Pancreas (tissue), 10 donors: ENCODE data around the gene ARHGEF25. TPM values are rescaled to one million over a fixed set of nuclear protein-coding genes. Genes with fewer than 3 reads are reported as not detected.
"Not testable (repeated sequence)": the region's sequence is repeated elsewhere in the genome, so short reads cannot be mapped to it uniquely, and the experiment has no call there.

Experiments used
- ATAC-seq, 4 donors: fragments of 200-7000 bp; cut with Tn5 transposase; one replicate each; pipeline versions ENCODE4 v1.8.0 to v1.9.1; 2020; ENCODE audit warnings: mild to moderate bottlenecking in 4 of 4, moderate library complexity in 4 of 4
- DNase-seq, 6 donors: peaks; one replicate each; pipeline ENCODE4 v3.0.0-alpha.2; 2020
- FAIRE-seq: peaks from 2 replicates; lab custom pipeline; 2012; peaks lifted over from hg19 to GRCh38; lab: Jason Lieb, UNC
- H3K27ac ChIP-seq, 4 donors: fragments of 200-600 bp; sonication (generic); 1 replicate in 3 of 4; 2 replicates in 1 of 4; pipeline versions ENCODE4 v1.5.0 to v1.8.0; 2020
- H3K27me3 ChIP-seq, 4 donors: fragments of 200-600 bp; one replicate each; pipeline ENCODE4 v1.8.0; 2021
- H3K36me3 ChIP-seq, 3 donors: fragments of 200-600 bp; sonication (generic) in 1 of 3; one replicate each; pipeline versions ENCODE4 v1.5.0 to v1.8.0; 2020 to 2021
- H3K4me1 ChIP-seq, 3 donors: fragments of 200-600 bp; one replicate each; pipeline ENCODE4 v1.8.0; 2021
- H3K4me3 ChIP-seq, 4 donors: fragments of 200-600 bp; sonication (generic) in 2 of 4; one replicate each; pipeline versions ENCODE4 v1.5.0 to v1.8.0; 2020 to 2021
- H3K9me3 ChIP-seq, 4 donors: fragments of 200-600 bp; one replicate each; pipeline ENCODE4 v1.8.0; 2021
- WGBS, 2 donors: extraction: QIAGEN DNeasy Blood & Tissue Kit; methylation state at CpG; one replicate each; pipeline ENCODE4 v1.1.7; 2013; 5-methylcytosine and 5-hydroxymethylcytosine counted together
- intact Hi-C, 3 donors: fragments of 100-400 bp; cut with DNase I; formaldehyde crosslinking; loops; one replicate each; pipeline versions ENCODE4 v1.11.1 to v1.14.2; 2022
- polyA plus RNA-seq, 2 donors: library from polyadenylated mRNA; stranded (reverse); fragments of 200-250 nt; gene quantifications; one replicate each; pipeline ENCODE4 v1.2.3, GENCODE V29; 2013
- total RNA-seq, 6 donors: library from RNA; stranded (reverse); fragmentation: NEBNext Ultra II Directional in 4 of 6; extraction: Animal tissue kit (Norgen Biotek cat#: 25700) in 4 of 6; gene quantifications; one replicate each; pipeline versions ENCODE4 v1.2.1 to v1.2.4, GENCODE V29; 2021 to 2023
- TF ChIP-seq, protein P1 (sequence below), 4 donors: fragments of 200-600 bp; sonication (generic) in 3 of 4; IDR thresholded peaks; one replicate each; pipeline versions ENCODE4 v1.5.0 to v1.8.0; 2021; ENCODE audit warnings: antibody characterized with exemption in 4 of 4
- donor health status: healthy with polysubstance abuse.
- donor health status: DM: no; HTN: no; CAD: no; lungs with moderate emphysema.
- donor health status: DM: no; HTN: no; CAD: no.
- donor health status: control.
- donor health status: control.
- donor health status: Bipolar disorder and iron deficiency.
- donor health status: DM: yes; HTN: yes; CAD: no.
- donor health status: DM: no; HTN: no; CAD: no.
- donor health status: DM: no; HTN: no; CAD: no.
- donor health status: DM: yes; HTN: yes; CAD: no.

The ARHGEF25 gene
- total RNA-seq (1 to 10 TPM; 1.8 to 7.0 (median 3.3) TPM), polyA plus RNA-seq (10 to 100 TPM; 16.5 to 22.1 TPM)

DNA sequence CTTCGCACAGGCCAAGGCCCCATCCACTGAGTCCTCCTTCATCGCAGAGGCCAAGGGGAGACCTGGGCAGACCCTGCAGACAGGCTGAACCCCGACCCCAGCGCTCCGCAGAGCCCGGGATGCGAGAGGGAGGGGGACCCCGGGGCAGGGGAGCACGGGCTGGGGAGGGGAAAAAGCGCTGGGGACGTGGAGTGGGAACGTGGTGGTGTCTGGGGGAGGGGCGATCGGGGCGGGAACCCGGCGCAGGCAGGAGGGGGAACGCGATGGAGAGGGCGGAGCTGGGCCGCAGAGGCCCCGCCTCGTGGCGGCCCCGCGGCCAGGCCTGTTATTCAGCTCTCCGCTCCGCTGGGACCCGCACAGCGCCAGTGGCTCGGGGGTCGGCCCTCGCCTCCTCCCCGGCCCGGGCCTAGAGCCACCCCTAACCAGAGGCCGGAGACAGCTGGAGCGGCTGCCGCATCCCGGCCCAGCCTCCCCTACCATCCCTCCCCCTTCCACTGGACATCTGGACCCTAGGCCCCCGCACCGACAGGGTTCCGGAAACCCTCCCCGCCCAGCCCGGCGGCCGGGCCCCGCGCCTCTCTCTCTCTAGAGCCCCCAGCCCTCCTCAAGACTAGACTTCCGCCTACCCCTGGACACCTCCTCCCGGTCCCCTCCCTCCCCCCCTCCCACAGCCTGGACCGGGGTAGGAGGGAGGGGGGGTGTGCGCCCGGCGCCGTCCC is at the start of gene ARHGEF25:
TSS of gene ARHGEF25 (plus strand) at position 328 of the 719 bp plus-strand sequence. CDS start 460 bp downstream, outside the sequence.
- Histone ChIP-seq H3K4me1 (no peaks in the 10 kb centered on the region), H3K9me3 (no peaks in the 10 kb centered on the region), H3K4me3 (peak within 1 kb of the TSS; percentile 45 to 87 (median 64)), H3K36me3 (no peaks in the 10 kb centered on the region), H3K27me3 (no peaks in the 10 kb centered on the region), H3K27ac (no peak within 1 kb of the TSS)
- DNase-seq = peak; percentile 55 to 85 (median 67)
- TF ChIP-seq, protein P1, sequence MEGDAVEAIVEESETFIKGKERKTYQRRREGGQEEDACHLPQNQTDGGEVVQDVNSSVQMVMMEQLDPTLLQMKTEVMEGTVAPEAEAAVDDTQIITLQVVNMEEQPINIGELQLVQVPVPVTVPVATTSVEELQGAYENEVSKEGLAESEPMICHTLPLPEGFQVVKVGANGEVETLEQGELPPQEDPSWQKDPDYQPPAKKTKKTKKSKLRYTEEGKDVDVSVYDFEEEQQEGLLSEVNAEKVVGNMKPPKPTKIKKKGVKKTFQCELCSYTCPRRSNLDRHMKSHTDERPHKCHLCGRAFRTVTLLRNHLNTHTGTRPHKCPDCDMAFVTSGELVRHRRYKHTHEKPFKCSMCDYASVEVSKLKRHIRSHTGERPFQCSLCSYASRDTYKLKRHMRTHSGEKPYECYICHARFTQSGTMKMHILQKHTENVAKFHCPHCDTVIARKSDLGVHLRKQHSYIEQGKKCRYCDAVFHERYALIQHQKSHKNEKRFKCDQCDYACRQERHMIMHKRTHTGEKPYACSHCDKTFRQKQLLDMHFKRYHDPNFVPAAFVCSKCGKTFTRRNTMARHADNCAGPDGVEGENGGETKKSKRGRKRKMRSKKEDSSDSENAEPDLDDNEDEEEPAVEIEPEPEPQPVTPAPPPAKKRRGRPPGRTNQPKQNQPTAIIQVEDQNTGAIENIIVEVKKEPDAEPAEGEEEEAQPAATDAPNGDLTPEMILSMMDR (IDR thresholded peaks at IDR 0.05) = no peak
- 0 to 1% methylated on average over 22 to 55 of the region's 55 CpGs for WGBS, 2 donors
- intact Hi-C loops = no loop called here
- FAIRE-seq = no peak
- peak; percentile 86 to 95 (median 88) for ATAC-seq

DNA sequence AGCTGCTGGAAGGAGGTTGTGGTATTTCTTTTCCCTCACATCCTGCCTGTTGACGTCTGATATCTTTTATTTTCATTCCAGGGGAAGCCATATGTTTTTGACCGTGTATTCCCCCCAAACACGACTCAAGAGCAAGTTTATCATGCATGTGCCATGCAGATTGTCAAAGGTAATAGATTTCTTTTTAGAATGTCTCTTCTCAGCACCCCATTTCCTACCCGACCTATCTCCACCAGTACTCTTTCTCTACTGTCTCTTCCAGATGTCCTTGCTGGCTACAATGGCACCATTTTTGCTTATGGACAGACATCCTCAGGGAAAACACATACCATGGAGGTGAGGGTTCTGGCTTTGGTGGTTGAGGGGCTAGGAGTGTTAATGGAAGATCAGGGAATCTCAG is 47.9 kb upstream of the ARHGEF25 start:
- TF ChIP-seq, protein P1 (IDR thresholded peaks at IDR 0.05) = no peak
- intact Hi-C loops = no loop called here
- H3K4me3 ChIP-seq = no peak overlapping the region
- whole genome bisulfite sequencing, 2 donors = 50 to 52% methylated on average over 4 of the region's 4 CpGs
- H3K27ac ChIP-seq = no peak overlapping the region
- no peaks in the 10 kb centered on the region for H3K4me1 ChIP-seq
- no peak for DNase-seq
- H3K27me3 ChIP-seq = no peaks in the 10 kb centered on the region
- no peaks in the 10 kb centered on the region for H3K9me3 ChIP-seq
- H3K36me3 ChIP-seq = no peaks in the 10 kb centered on the region
- no peak for FAIRE-seq
- ATAC-seq = no peak

DNA sequence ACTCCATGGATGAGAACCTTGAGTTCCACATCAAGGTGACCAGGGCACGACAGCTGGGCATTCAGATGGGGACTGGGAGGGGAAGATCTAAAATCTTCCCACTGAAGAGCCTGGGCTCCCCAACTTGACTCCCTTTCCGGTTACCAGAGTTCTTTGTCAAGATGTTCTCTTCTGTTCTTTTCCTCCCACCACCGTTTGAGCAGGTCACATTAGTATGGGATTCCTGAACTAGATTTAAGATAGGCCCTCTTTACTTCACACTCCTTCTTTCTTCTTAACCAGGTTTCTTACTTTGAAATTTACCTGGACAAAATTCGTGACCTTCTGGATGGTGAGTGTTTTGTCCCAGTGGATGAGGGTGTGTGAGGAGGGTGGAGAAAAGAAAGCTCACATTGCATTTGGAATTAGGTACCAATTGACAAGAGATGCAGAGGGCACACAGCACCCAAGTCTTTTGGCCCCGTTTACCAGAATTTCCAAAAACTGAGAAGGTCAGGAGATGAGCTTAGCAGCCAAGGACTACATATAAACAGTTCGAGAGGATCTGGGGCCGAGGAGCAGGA is 47.0 kb upstream of the ARHGEF25 start:
- no peak overlapping the region for H3K27ac ChIP-seq
- no peak overlapping the region for H3K4me3 ChIP-seq
- intact Hi-C loops = no loop called here
- TF ChIP-seq, protein P1 (IDR thresholded peaks at IDR 0.05) = no peak
- H3K36me3 ChIP-seq = no peaks in the 10 kb centered on the region
- H3K9me3 ChIP-seq = no peaks in the 10 kb centered on the region
- no peaks in the 10 kb centered on the region for H3K27me3 ChIP-seq
- H3K4me1 ChIP-seq = no peaks in the 10 kb centered on the region
- 73 to 76% methylated on average over 7 of the region's 7 CpGs for WGBS, 2 donors
- ATAC-seq = no peak
- DNase-seq = no peak
- FAIRE-seq = no peak

DNA sequence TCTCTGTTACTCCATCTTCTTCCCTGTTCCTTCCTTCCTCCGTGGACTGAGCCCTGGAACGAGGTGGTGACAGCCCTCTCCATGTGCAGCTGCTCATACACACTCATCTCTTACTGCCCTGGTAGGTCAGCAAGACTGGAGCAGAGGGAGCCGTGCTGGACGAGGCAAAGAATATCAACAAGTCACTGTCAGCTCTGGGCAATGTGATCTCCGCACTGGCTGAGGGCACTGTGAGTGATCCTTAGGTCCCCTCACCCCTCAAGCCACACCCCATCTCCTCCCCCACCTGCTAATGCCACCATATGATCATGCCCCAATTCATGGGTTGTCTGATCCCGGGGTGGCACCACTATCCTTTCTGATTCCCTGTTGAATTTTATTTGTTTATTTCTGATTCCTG is 42.4 kb upstream of the ARHGEF25 start:
- Histone ChIP-seq H3K27ac (no peak overlapping the region), H3K4me1 (no peaks in the 10 kb centered on the region), H3K4me3 (no peak overlapping the region), H3K36me3 (no peaks in the 10 kb centered on the region), H3K27me3 (no peaks in the 10 kb centered on the region), H3K9me3 (no peaks in the 10 kb centered on the region)
- DNase-seq = no peak
- no peak for FAIRE-seq
- WGBS, 2 donors = 60 to 67% methylated on average over 6 of the region's 6 CpGs
- no peak for ATAC-seq
- intact Hi-C loops = no loop called here
- TF ChIP-seq, protein P1 (IDR thresholded peaks at IDR 0.05) = no peak

DNA sequence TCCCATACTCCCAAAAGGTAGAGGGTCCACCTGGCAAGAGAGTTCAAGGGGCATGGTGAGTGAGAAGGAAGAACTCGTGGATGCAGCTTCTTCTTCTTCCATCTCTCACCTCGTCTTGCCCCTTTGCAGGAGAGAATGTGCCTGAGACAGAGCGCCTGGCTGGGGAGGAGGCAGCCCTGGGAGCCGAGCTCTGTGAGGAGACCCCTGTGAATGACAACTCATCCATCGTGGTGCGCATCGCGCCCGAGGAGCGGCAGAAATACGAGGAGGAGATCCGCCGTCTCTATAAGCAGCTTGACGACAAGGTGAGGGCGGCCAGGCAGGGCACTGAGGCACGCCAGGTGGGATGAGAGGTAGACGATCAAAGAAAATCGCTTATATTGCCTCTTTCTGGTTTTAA is 41.4 kb upstream of the ARHGEF25 start:
- ATAC-seq (no peak), DNase-seq (no peak), FAIRE-seq (no peak)
- Histone ChIP-seq H3K27ac (no peak overlapping the region), H3K27me3 (no peaks in the 10 kb centered on the region), H3K36me3 (no peaks in the 10 kb centered on the region), H3K4me1 (no peaks in the 10 kb centered on the region), H3K9me3 (no peaks in the 10 kb centered on the region), H3K4me3 (no peak overlapping the region)
- WGBS, 2 donors = 76 to 79% methylated on average over 18 of the region's 18 CpGs
- intact Hi-C loops = loop anchor here in 1 of 3 donors (10.0 kb wide), 1 partner anchor 55 kb away; no protein-coding TSS in a partner anchor
- TF ChIP-seq, protein P1 (IDR thresholded peaks at IDR 0.05) = no peak

DNA sequence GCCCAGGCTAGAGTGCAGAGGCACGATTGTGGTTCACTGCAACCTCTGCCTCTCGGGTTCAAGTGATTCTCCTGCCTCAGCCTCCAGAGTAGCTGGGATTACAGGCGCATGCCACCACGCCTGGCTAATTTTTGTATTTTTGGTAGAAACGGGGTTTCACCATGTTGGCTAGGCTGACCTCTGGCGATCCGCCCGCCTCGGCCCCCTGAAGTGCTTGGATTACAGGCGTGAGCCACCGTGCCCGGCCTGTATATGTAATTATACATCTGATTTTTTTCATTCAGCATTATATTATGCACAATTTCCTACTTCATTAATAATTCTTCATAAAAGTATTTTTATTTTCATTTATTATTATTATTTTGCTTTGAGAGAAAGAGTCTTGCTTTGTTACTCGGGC is 40.8 kb upstream of the ARHGEF25 start:
- H3K4me1 ChIP-seq, H3K27ac ChIP-seq, H3K27me3 ChIP-seq, ATAC-seq, H3K36me3 ChIP-seq, H3K4me3 ChIP-seq, H3K9me3 ChIP-seq, FAIRE-seq, DNase-seq: not testable (repeated sequence)
- WGBS, 2 donors = 80 to 83% methylated on average over 13 of the region's 13 CpGs
- intact Hi-C loops = loop anchor here in 1 of 3 donors (10.0 kb wide), 1 partner anchor 54 kb away; no protein-coding TSS in a partner anchor
